ENCODE results near the gene ZNF521. TPM values are rescaled to one million over a fixed set of nuclear protein-coding genes. Genes with fewer than 3 reads are reported as not detected.

Gene ZNF521
- total and polyA plus RNA-seq, 9 donors = 24.3 to 51.3 (median 44.1) TPM

DNA sequence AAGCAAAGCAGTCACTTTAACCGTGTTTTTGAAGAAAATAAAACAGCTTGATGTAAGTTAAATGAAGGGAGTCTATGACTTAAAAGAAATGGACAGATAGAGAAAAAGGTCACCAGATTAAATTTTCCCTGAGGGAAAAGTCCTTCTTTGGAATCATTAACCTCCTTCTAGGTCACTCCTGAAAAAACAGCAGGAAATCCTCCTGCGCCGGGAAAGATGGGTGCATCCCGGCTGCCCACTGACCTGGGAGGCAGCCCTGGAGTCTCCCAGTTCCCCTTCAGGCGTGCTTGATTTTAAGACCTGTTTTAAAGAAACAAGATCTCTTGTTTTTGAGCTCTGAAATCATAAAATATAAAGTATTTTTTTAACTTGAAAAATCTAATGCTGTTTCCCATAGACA lies 18.4 kb upstream of the ZNF521 start:
- H3K4me3 ChIP-seq = no peak overlapping the region
- intact Hi-C loops (cut with DNase I) = no loop called here
- WGBS, 3 donors = 14 to 25% (median 18%) methylated on average over 5 of the region's 5 CpGs

GRCh38 chr18:25365242-25365641 lies 13.3 kb upstream of the ZNF521 start:
- H3K27me3 ChIP-seq = no peaks in the 10 kb centered on the region
- DNase-seq = no peak
- no peak for TF ChIP-seq EP300 (IDR thresholded peaks at IDR 0.05)
- no peak for TF ChIP-seq POLR2A (IDR thresholded peaks at IDR 0.05)
- no peak for TF ChIP-seq CTCF (IDR thresholded peaks at IDR 0.05)
- H3K27ac ChIP-seq = no peak overlapping the region
- intact Hi-C loops (cut with DNase I) = loop anchor here in 1 of 4 donors (10.0 kb wide), 1 partner anchor 490 kb away; no protein-coding TSS in a partner anchor
- 43 to 52% (median 49%) methylated on average over 3 of the region's 3 CpGs for WGBS, 3 donors
- no peaks in the 10 kb centered on the region for H3K4me1 ChIP-seq (ENCODE audit: insufficient read depth)
- no peaks in the 10 kb centered on the region for H3K9me3 ChIP-seq
- H3K36me3 ChIP-seq = no peaks in the 10 kb centered on the region
- H3K4me3 ChIP-seq = no peak overlapping the region

More for the DNA sequence above, 18.4 kb upstream of the ZNF521 start:
- Histone ChIP-seq H3K27me3 (no peaks in the 10 kb centered on the region), H3K36me3 (no peaks in the 10 kb centered on the region), H3K4me1 (ENCODE audit: insufficient read depth) (no peaks in the 10 kb centered on the region), H3K27ac (no peak overlapping the region), H3K9me3 (no peaks in the 10 kb centered on the region)
- DNase-seq = no peak
- TF ChIP-seq POLR2A (IDR thresholded peaks at IDR 0.05) (no peak), EP300 (IDR thresholded peaks at IDR 0.05) (no peak)

DNA sequence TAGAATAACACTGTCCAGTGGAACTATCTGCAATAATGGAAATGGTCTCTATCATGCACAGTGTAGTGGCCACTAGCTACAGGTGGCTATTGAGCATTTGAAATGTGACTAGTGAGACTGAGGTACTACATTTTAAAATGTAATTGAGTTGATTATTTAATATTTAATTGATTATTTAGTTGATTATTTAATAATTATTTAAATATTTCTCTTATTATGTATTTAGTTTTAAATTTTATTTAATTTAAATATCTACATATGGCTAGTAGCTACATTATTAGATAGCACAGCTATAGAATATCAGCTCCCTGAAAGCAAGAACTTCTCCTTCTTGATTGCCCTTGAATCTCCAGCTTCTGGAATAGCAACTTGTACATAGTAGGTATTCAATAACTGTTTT lies 12.8 kb upstream of the ZNF521 start:
- no peaks in the 10 kb centered on the region for H3K36me3 ChIP-seq
- TF ChIP-seq CTCF (IDR thresholded peaks at IDR 0.05) (no peak), EP300 (IDR thresholded peaks at IDR 0.05) (no peak), POLR2A (IDR thresholded peaks at IDR 0.05) (no peak)
- intact Hi-C loops (cut with DNase I) = loop anchor here in 1 of 4 donors (10.0 kb wide), 1 partner anchor 490 kb away; no protein-coding TSS in a partner anchor
- H3K27ac ChIP-seq = no peak overlapping the region
- no peaks in the 10 kb centered on the region for H3K9me3 ChIP-seq
- no peaks in the 10 kb centered on the region for H3K4me1 ChIP-seq (ENCODE audit: insufficient read depth)
- no peak overlapping the region for H3K4me3 ChIP-seq
- no peak for DNase-seq
- H3K27me3 ChIP-seq = no peaks in the 10 kb centered on the region

GRCh38 chr18:25360301-25360899 lies 8.4 kb upstream of the ZNF521 start:
- TF ChIP-seq POLR2A (IDR thresholded peaks at IDR 0.05) = no peak
- TF ChIP-seq EP300 (IDR thresholded peaks at IDR 0.05) = no peak
- no peak for TF ChIP-seq CTCF (IDR thresholded peaks at IDR 0.05)
- no peaks in the 10 kb centered on the region for H3K9me3 ChIP-seq
- H3K4me1 ChIP-seq (ENCODE audit: insufficient read depth) = no peaks in the 10 kb centered on the region
- intact Hi-C loops (cut with DNase I) = loop anchor here in 1 of 4 donors (10.0 kb wide), 1 partner anchor 486 kb away; no protein-coding TSS in a partner anchor
- H3K27me3 ChIP-seq = no peaks in the 10 kb centered on the region
- H3K27ac ChIP-seq = no peak overlapping the region
- H3K36me3 ChIP-seq = no peaks in the 10 kb centered on the region
- no peak overlapping the region for H3K4me3 ChIP-seq
- WGBS, 3 donors = 81 to 91% (median 91%) methylated on average over 5 of the region's 5 CpGs
- DNase-seq = no peak

DNA sequence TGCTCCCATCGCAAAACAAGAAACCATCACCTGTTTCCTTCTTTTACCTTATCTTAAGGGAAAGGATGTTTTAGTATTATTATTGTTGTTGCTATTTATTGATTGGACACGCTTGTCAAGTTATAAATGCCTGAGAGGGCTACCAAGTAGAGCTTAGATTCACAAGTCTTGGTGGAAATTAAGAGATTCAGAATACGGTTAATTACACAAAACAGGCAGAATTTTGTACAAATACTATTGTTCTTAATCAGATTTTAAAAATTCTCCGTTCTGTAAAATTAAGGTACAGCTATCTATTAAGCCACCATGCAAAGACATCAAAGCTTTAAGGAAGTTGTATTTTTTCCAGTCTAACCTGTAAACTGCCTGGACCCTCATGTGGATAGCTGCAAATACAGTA lies 1.1 kb upstream of the ZNF521 start:
- Histone ChIP-seq H3K9me3 (no peaks in the 10 kb centered on the region), H3K36me3 (no peaks in the 10 kb centered on the region), H3K27ac (no peak overlapping the region), H3K4me3 (no peak overlapping the region), H3K27me3 (no peaks in the 10 kb centered on the region), H3K4me1 (ENCODE audit: insufficient read depth) (no peaks in the 10 kb centered on the region)
- no peak for TF ChIP-seq EP300 (IDR thresholded peaks at IDR 0.05)
- TF ChIP-seq POLR2A (IDR thresholded peaks at IDR 0.05) = no peak
- no peak for TF ChIP-seq CTCF (IDR thresholded peaks at IDR 0.05)
- 51 to 56% (median 52%) methylated on average over 4 of the region's 4 CpGs for WGBS, 3 donors
- intact Hi-C loops (cut with DNase I) = loop anchor here in 2 of 4 donors (10.0 kb wide), 1 partner anchor 478 kb away; no protein-coding TSS in a partner anchor
- no peak for DNase-seq
